Nephron progenitor cell (in vitro differentiated cells): Measurements from ENCODE around the gene REXO1.

ENCODE experiments used
- DNase-seq: peaks from one replicate; pipeline ENCODE4 v3.0.0; 2021
- H3K27ac Mint-ChIP-seq: 2 replicates; pipeline ENCODE4 v1.8.0; 2021; ENCODE audit warnings: mild to moderate bottlenecking, moderate library complexity, mixed read lengths
- H3K27me3 Mint-ChIP-seq: 2 replicates; pipeline ENCODE4 v1.8.0; 2021; ENCODE audit warnings: mild to moderate bottlenecking, low read depth, mixed read lengths; ENCODE audit not compliant: poor library complexity
- H3K36me3 Mint-ChIP-seq: 2 replicates; pipeline ENCODE4 v1.8.0; 2021; ENCODE audit warnings: low read depth, mixed read lengths
- H3K4me1 Mint-ChIP-seq: 2 replicates; pipeline ENCODE4 v1.8.0; 2021; ENCODE audit warnings: mixed read lengths
- H3K4me3 Mint-ChIP-seq: 2 replicates; pipeline ENCODE4 v1.8.0; 2021; ENCODE audit warnings: mild to moderate bottlenecking, moderate library complexity, mixed read lengths
- H3K9me3 Mint-ChIP-seq: 2 replicates; pipeline ENCODE4 v1.8.0; 2021; ENCODE audit warnings: mild to moderate bottlenecking, moderate library complexity, mixed read lengths
- TF ChIP-seq, protein P1 (sequence below): fragments of 200-600 bp; sonication (generic); IDR thresholded peaks from 2 replicates; pipeline ENCODE4 v1.5.0; 2021; ENCODE audit warnings: antibody characterized with exemption

The REXO1 gene

DNA sequence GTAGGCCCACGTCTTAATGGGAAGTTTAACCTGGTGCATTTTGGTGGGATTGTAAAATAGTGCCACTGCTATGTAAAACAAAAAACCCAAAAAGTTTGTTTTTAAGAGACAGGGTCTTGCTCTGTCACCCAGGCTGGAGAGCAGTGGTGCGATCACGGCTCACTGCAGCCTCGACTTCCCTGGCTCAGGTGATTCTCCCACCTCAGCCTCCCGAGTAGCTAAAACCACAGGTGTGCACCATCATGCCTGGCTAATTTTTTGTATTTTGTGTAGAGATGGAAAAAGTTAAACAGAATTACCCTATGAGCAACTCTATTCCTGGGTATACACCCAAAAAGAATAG is 820 bp upstream of the REXO1 start:
- Mint-ChIP-seq H3K4me3 (peak overlapping the region; percentile 71), H3K27me3 (peaks cover 3% of the 10 kb centered on the region), H3K36me3 (no peaks in the 10 kb centered on the region), H3K27ac (peak overlapping the region; percentile 48), H3K9me3 (no peaks in the 10 kb centered on the region), H3K4me1 (peaks cover 38% of the 10 kb centered on the region)
- TF ChIP-seq, protein P1, sequence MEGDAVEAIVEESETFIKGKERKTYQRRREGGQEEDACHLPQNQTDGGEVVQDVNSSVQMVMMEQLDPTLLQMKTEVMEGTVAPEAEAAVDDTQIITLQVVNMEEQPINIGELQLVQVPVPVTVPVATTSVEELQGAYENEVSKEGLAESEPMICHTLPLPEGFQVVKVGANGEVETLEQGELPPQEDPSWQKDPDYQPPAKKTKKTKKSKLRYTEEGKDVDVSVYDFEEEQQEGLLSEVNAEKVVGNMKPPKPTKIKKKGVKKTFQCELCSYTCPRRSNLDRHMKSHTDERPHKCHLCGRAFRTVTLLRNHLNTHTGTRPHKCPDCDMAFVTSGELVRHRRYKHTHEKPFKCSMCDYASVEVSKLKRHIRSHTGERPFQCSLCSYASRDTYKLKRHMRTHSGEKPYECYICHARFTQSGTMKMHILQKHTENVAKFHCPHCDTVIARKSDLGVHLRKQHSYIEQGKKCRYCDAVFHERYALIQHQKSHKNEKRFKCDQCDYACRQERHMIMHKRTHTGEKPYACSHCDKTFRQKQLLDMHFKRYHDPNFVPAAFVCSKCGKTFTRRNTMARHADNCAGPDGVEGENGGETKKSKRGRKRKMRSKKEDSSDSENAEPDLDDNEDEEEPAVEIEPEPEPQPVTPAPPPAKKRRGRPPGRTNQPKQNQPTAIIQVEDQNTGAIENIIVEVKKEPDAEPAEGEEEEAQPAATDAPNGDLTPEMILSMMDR = no peak
- no peak for DNase-seq

DNA sequence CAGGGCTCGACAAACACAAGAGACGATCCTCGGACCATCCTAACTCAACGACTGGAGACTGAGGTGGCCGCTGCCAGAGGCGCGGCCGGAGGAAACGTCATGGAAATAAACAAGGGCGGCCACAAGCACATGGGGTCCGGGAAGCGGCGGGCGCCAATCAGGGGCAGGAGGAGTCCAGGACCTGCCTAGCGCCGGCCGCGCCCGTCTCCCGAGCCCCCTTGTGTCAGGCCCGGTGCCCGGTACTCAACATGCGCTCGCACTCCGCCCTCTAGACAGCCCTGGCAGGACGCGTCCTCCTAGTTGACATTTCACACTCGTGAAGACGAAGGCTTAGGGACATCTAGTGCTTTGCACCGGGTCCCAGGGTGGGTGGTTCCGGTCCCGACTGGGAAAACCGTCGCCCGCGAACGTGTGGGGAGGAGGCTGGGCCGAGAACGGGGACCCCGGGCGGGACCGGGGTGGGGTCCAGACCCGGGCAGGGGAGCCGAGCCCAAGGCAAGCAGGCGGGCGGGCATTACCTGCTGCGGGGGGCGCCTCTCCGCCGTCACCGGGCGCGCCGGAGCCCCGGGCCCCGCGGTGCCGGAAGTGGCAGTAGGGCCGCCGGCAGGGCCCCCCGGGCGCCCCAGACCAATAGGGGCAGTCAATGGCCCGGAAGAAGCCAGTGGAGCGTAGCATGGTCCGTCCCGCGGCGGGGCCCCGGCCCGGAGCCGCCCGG is 442 bp downstream of the REXO1 start:
- peak overlapping the region; percentile 98 for H3K27ac Mint-ChIP-seq
- H3K4me3 Mint-ChIP-seq = peak overlapping the region; percentile 95
- peaks cover 3% of the 10 kb centered on the region for H3K27me3 Mint-ChIP-seq
- no peaks in the 10 kb centered on the region for H3K36me3 Mint-ChIP-seq
- DNase-seq = peak; percentile 63
- TF ChIP-seq, protein P1 = no peak
- no peaks in the 10 kb centered on the region for H3K9me3 Mint-ChIP-seq
- peaks cover 40% of the 10 kb centered on the region for H3K4me1 Mint-ChIP-seq

GRCh38 chr19:1847348-1847683 is 967 bp downstream of the REXO1 start:
- TF ChIP-seq, protein P1 = no peak
- Mint-ChIP-seq H3K4me3 (peak overlapping the region; percentile 95), H3K27me3 (peaks cover 3% of the 10 kb centered on the region), H3K9me3 (no peaks in the 10 kb centered on the region), H3K4me1 (peaks cover 46% of the 10 kb centered on the region), H3K36me3 (no peaks in the 10 kb centered on the region), H3K27ac (peak overlapping the region; percentile 98)
- DNase-seq = no peak

DNA sequence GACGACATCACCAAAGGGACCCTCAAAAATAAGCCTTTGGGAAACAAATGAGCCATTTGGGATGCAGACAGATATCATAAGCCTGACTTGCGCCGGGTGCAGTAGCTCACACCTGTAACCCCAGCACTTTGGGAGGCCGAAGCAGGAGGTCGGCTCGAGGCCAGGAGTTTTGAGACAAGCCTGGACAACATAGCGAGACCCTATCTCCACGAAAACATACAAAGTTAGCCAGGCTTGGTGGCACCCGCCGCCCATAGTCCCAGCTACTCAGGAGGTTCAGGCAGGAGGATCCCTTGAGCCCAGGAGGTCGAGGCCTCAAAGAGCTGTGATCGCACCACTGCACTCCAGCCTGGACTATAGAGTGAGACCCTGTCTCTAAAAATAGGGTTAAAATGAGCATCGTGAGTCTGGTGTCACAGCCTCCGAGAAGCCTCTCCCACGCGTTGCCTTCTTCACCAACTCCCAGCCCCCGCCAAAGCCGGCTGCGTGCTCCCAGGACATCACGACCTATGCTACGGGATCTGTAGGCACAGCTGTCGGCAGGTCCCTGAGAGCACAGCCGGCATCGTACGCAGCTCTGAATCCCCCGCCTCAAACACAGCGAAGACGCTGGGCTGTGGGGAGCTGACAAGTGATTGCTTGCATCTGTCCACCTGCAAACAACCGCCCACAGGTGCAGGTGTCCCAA is 1.6 kb downstream of the REXO1 start:
- Mint-ChIP-seq H3K4me1 (peaks cover 52% of the 10 kb centered on the region), H3K27ac (peak overlapping the region; percentile 98), H3K36me3 (no peaks in the 10 kb centered on the region), H3K4me3 (peak overlapping the region; percentile 95), H3K9me3 (no peaks in the 10 kb centered on the region), H3K27me3 (peaks cover 3% of the 10 kb centered on the region)
- TF ChIP-seq, protein P1 = no peak
- no peak for DNase-seq

- Mint-ChIP-seq H3K4me1 (peaks cover 55% of the 10 kb centered on the region), H3K4me3 (no peak overlapping the region), H3K9me3 (no peaks in the 10 kb centered on the region), H3K27ac (peak overlapping the region; percentile 90), H3K36me3 (no peaks in the 10 kb centered on the region), H3K27me3 (peaks cover 3% of the 10 kb centered on the region)
- DNase-seq = no peak
- TF ChIP-seq, protein P1 = no peak
These were observed 2.6 kb downstream of the REXO1 start for GRCh38 chr19:1845642-1846041.

DNA sequence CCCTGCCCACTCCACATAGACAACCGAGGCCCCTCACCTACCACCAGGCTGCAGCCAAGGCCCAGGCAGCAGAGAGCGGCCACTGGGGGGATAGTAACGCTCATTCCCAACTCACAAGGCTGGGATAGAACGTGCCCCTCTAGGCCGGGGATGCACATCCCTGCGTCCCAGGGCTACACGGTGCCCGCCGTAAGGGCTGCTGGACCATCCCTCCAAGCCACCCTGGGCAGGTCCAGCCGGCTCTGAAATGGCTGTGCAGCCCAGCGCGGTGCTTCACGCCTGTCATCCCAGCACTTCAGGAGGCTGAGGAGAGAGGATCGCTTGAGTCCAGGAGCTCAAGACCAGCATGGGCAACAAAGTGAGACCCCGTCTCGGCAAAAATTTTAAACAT is 3.2 kb downstream of the REXO1 start:
- H3K9me3 Mint-ChIP-seq = no peaks in the 10 kb centered on the region
- TF ChIP-seq, protein P1 = no peak
- H3K36me3 Mint-ChIP-seq = no peaks in the 10 kb centered on the region
- no peak overlapping the region for H3K27ac Mint-ChIP-seq
- H3K27me3 Mint-ChIP-seq = peaks cover 3% of the 10 kb centered on the region
- H3K4me1 Mint-ChIP-seq = peaks cover 58% of the 10 kb centered on the region
- no peak overlapping the region for H3K4me3 Mint-ChIP-seq
- DNase-seq = no peak
